Measurements from ENCODE around the gene VPS29.
"Not testable (repeated sequence)": the region's sequence is repeated elsewhere in the genome, so short reads cannot be mapped to it uniquely, and the experiment has no call there.

Gene VPS29

GRCh38 chr12:110501752-110502738 is at the start of gene VPS29, which contains the start of gene RAD9B:
Gene VPS29 (minus strand): TSS chr12:110502111. CDS start chr12:110502051, 60 bp downstream.
Gene RAD9B (plus strand): TSS chr12:110502331. CDS start chr12:110502338, 7 bp downstream.
- peak; percentile 96 to 98 for DNase-seq (ENCODE audit: low read depth in 2 of 2)

DNA sequence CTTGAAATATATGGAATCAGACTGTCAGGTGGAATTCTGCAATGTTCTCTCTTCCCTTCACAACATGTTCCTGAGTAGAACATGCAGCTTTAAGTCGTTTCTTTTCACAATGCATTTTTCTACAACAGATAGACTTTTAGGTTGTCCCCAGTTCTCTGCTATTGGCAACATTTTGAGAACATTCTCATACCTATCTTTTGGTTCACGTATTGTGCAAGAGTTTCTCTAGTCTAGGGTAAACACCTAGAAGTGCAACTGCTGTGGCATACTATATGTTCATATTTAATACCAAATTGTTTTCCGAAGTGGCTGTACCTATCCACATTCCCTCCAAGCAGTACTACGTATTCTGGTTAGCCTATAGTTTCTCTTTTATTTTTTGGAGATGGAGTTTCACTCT is 49.1 kb upstream of the VPS29 start:
- DNase-seq (ENCODE audit: low read depth in 2 of 2), result no peak

GRCh38 chr12:110549716-110550115 is 47.8 kb upstream of the VPS29 start:
- no peak for DNase-seq (ENCODE audit: low read depth in 2 of 2)

DNA sequence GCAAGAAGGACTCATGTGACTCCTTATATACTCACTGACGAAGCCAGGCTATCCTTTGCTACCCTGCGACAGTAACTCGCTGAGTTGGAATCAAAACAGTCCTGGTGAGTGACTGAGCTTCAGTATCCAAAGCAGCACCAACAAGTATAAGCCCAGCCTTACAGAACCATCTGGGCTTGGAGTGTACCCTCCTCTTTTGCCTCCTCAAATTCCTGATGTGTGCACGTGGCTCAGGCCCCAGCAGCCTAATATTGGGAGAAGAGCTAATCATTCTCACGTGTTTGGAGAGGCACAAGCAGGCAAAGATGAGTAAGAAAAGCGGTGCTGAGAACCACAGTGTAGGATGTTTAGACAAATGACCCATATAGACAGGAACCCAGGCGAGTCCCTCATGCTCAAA is 46.8 kb upstream of the VPS29 start:
- DNase-seq (ENCODE audit: low read depth in 2 of 2), result no peak

GRCh38 chr12:110547090-110547489 is 45.2 kb upstream of the VPS29 start:
- DNase-seq (ENCODE audit: low read depth in 2 of 2), result no peak

GRCh38 chr12:110546339-110546738 is 44.4 kb upstream of the VPS29 start:
- no peak for DNase-seq (ENCODE audit: low read depth in 2 of 2)

- DNase-seq (ENCODE audit: low read depth in 2 of 2), result no peak
Measured at GRCh38 chr12:110545812-110546211, 43.9 kb upstream of the VPS29 start.

DNA sequence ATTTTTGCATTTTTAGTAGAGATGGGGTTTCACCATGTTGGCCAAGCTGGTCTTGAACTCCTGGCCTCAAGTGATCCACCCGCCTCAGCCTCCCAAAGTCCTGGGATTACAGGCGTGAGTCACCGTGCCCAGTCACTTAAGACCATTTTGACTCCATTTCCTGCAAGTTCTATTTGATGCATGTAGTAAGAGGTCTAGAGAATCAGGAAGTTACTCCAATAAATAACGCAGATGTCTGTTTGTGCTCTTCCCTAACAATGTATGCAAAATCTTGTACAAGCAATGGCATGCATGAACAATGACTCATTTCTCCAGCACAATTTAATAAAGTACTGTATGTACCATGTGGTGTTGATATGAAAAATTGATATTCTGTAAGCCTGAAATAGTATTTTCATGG is 43.3 kb upstream of the VPS29 start:
- not testable (repeated sequence) for DNase-seq (ENCODE audit: low read depth in 2 of 2)

DNA sequence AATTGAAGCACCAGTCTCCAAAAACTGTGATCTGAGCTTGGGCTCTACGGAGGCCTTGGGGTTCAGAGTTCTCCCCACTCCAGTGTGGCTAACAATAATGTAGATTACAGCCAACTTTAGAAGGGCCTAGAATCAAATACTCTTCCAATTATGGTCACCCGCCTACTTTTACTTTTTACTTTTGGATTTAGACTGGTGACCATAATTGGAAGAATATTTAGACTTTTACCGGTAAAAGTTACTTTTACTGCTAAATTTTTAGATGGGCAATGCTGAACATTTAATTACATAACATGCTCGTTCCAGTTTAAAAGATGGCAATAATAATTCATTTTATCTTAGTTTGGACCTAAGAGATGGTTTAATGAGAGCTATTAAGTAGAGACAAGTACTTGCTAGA is 42.1 kb upstream of the VPS29 start:
- DNase-seq (ENCODE audit: low read depth in 2 of 2), result no peak

DNA sequence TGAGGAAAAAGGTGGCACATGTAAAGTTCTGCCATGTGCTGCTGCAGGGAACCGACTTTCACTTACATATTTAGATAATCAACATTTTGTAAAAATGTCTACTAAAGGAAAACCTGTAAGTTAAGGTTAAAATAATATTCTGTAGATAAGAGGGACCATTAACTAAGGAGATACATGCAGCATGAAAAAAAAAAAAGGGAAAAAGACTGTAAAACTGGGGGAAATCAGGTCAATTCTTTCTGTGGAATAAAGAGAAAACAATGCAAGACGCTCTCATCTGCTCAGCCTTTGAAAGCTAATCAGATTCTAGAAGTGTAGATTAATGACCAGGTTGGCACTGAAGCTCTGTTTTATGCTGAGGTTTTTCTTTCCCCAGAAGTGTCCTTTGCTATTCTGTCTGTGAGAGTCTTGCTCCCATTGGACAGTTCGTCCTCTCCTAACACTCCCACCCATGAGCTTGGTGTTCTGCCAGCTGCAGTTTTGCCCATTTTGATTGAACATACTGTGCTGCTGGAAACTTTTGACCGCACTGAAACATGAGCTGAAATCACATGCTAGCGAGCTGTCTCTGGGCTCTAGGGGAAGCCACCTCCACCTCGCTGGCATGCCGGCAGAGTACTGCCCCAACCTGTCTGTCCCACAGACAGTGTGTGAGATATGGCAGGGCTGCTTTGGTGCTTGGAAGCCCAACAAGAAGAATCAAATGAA is 41.5 kb upstream of the VPS29 start:
- DNase-seq (ENCODE audit: low read depth in 2 of 2), result no peak

GRCh38 chr12:110540048-110540447 is 38.1 kb upstream of the VPS29 start:
- DNase-seq (ENCODE audit: low read depth in 2 of 2), result no peak

DNA sequence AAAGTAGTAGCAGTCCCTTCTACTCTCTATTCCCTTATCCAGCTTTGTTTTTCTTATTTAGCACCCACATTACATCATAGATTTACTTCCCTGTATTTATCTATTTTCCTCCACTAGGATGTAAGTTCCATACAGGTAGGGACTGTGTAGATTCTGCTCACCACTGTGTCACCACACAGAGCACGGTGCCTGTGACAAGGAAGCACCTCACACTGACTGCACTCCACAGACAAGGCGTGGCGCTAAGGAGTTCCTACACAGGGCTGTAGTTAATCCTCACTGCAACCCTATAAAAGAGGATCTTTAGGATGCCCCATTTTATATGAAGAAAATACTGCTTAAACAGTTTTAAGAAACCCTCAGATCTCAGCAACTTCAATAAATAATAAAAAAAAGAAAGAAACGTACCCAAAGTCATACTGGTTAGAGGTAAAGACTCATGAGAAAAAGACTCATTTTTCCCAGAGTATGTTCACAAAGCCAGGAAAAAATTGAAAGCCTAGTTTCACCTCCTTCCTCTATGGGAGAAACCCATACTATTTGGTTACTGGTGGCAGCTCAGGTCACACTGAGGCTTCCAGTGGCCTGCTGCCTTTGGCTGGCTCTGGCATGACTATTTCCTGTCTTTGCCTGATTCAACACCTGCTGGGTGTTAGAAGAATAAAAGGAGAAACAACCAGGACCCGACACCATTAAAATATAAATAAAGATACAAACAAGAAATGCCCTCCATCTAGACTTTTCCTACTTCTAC is 37.1 kb upstream of the VPS29 start:
- DNase-seq (ENCODE audit: low read depth in 2 of 2), result no peak

DNA sequence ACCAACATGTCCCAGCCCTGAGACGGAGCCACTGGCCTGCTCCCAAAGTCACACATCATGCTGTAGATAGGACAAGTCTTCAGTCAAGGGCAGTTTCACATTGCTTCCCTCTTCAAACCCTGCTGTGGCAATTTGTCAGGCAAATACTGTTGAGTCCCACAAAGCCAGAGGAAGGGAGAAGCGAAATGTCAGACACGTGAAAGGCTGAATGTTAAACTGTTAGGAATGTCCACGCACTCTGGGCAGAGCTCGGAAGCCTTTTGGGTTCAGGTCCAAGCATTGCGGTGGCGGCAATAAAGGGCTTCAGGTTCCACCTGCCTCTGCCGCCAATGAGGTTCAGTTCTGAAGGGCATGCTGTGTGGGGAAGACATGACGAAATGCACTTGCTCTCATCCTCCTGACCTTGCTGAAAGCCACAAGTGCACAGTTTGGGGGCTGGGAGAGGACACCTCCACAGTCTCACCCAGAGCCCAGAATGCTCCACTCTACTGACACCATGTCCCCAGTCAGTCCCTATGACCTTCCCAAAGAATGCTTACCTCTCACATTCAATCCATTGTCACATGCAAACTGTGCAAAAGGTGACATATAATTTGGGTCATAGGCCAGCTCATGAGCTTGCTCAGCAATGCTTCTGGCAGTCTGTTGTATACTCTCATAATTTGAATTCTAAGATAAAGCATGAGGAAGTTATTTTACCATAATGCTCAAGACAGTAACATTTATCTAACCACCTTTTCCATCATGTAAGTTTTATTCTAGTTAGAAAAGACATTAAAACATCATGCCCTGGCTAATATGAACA is 35.9 kb upstream of the VPS29 start:
- DNase-seq (ENCODE audit: low read depth in 2 of 2), result no peak

DNA sequence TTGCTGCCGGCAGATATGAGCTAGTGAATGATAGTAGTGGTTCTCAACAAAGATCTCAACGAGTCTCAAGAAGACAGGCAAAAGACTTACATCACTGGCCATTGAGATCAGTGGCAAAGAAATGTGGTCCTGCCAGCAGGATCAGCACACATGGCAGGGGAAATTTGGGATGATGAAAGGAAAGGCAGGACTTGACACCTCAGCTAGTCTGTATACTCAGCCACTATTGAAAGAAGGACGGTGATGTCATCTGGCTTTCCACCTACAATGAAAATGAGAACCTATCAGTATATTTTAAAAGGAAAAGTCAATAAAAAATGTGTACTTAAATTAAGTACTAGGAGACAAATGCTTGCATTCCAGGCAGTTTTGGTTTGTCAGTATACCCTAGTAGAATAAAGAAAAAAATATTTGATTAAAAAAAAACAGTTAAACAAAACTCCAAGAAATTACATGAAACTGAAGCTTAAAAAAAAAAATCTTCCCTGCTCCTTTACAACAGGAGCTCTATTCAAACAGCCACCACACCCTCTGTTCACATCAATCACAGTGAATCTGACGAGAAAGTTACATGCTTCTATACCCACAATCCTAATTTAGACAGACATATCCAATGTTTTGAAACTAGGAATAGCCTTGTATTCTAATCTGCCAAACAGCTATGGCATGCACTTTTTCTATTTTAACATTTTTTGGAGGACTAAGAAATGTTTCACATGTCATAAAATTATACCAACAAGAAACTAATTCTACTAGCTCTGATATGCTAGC is 35.1 kb upstream of the VPS29 start:
- DNase-seq (ENCODE audit: low read depth in 2 of 2), result no peak

DNA sequence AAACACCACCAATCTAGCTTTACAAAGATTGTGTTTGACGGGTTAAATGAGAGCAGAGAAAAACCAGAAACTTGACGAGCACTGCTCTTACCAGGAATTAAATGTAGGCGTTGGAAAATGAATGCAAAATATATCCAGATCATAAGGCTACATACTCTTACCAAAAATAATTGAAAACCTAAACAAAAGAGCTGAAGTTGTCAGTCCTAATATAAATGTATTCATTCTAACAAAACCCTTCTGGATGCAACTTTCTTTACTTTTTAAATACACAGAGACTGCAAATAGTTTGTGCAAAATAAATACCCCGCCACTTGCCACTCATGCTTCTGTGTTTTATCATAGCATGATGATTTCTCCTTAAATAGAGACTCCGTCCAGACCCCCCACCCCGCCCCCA is 32.9 kb upstream of the VPS29 start:
- no peak for DNase-seq (ENCODE audit: low read depth in 2 of 2)

DNA sequence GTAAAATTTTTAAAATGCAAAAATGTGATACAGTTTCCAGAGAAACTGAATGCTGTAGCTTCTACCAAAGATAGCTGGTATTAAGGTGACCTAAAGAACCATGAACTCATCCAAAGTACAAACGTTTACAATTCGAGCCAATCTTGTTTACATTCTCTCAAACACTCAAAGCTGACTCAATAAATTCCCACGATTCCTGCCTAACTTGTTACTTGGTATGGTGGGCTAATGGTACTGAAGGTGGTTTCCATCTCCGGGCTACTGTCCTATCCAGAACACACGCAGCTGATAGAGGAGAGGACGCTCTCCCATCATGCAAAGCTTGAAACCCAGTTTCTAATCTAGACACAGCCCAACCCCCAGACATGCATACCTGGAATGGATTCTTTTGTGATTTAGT is 31.7 kb upstream of the VPS29 start:
- no peak for DNase-seq (ENCODE audit: low read depth in 2 of 2)

DNA sequence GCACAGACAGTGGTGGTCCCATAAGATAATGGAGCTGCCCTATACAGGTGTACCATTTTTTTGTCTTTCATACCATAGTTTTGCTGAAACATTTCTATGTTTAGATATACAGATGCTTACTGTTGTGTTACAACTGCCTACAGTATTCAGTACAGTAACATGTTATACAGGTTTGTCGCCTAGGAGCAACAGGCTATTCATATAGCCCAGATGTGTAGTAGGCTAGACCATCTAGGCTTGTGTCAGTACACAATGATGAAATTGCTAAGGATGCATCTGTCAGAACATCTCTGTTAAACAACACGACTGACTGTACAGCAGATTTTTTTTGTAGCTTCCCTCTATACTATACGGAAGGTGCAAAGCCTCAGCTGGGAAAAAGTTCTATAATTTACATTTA is 30.7 kb upstream of the VPS29 start:
- DNase-seq (ENCODE audit: low read depth in 2 of 2), result no peak

GRCh38 chr12:110531741-110532333 is 29.9 kb upstream of the VPS29 start:
- no peak for DNase-seq (ENCODE audit: low read depth in 2 of 2)

DNA sequence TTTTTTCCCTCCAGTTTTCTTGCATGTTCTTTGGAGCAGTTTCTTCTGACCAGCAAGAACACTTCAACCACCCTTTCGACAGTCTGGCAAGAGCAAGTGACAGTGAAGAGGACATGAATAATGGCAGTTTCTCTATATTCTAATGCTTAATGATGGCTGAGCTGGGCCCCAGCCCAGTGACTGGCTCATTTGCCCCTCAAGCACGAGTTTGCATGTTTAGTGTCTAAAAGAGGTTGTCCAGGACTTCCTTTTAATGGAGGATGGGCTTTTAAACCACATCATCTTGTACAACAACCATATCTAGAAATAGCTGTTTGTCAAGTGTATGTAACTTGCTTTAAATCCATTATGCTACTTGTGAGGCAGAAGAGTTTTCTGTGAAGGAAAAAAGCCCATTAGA is 28.6 kb upstream of the VPS29 start:
- no peak for DNase-seq (ENCODE audit: low read depth in 2 of 2)

GRCh38 chr12:110528277-110528839 is 26.4 kb upstream of the VPS29 start:
- no peak for DNase-seq (ENCODE audit: low read depth in 2 of 2)

Measured in stimulated activated CD8-positive, alpha-beta memory T cell treated with anti-CD3 and anti-CD28 coated beads, Interleukin-2, amount 100 ng/mL, for 48 hours (primary cell).